Measurements from ENCODE around the gene TNFAIP1.
A peak's percentile ranks its signal among the peaks of the same experiment; 100 is the strongest.

Gene TNFAIP1

GRCh38 chr17:28370744-28371103, 35.2 kb downstream of the TNFAIP1 start:
- in situ Hi-C loops (cut with HindIII; ENCODE audit: low sequenced_read_pairs) = no loop called here
- peak overlapping the region; percentile 66 for H3K4me3 ChIP-seq (ENCODE audit: low read depth, low read length)

GRCh38 chr17:28371245-28372202, 36.0 kb downstream of the TNFAIP1 start, which contains the start of gene SARM1:
Gene SARM1 (plus strand): TSS chr17:28371694. CDS start chr17:28372033, 339 bp downstream.
- peak within 1 kb of the TSS; percentile 66 for H3K4me3 ChIP-seq (ENCODE audit: low read depth, low read length)
- TF ChIP-seq CTCF (IDR thresholded peaks at IDR 0.05; ENCODE audit: low read depth, low read length, missing control alignments) = no peak
- peak; percentile 74 for DNase-seq (ENCODE audit: low read depth)
- in situ Hi-C loops (cut with HindIII; ENCODE audit: low sequenced_read_pairs) = no loop called here

More at GRCh38 chr17:28370744-28371103, 35.2 kb downstream of the TNFAIP1 start:
- no peak for TF ChIP-seq CTCF (IDR thresholded peaks at IDR 0.05; ENCODE audit: low read depth, low read length, missing control alignments)
- no peak for DNase-seq (ENCODE audit: low read depth)

- DNase-seq (ENCODE audit: low read depth) = no peak
- in situ Hi-C loops (cut with HindIII; ENCODE audit: low sequenced_read_pairs) = no loop called here
- peak overlapping the region; percentile 66 for H3K4me3 ChIP-seq (ENCODE audit: low read depth, low read length)
- TF ChIP-seq CTCF (IDR thresholded peaks at IDR 0.05; ENCODE audit: low read depth, low read length, missing control alignments) = no peak
Observed at GRCh38 chr17:28372203-28372944, 36.8 kb downstream of the TNFAIP1 start.

GRCh38 chr17:28372945-28373274, 37.3 kb downstream of the TNFAIP1 start:
- in situ Hi-C loops (cut with HindIII; ENCODE audit: low sequenced_read_pairs) = no loop called here

GRCh38 chr17:28379814-28380801, 44.5 kb downstream of the TNFAIP1 start:
- TF ChIP-seq CTCF (IDR thresholded peaks at IDR 0.05; ENCODE audit: low read depth, low read length, missing control alignments) = no peak
- H3K4me3 ChIP-seq (ENCODE audit: low read depth, low read length) = no peak overlapping the region
- in situ Hi-C loops (cut with HindIII; ENCODE audit: low sequenced_read_pairs) = no loop called here
- no peak for DNase-seq (ENCODE audit: low read depth)

More at GRCh38 chr17:28372945-28373274, 37.3 kb downstream of the TNFAIP1 start:
- DNase-seq (ENCODE audit: low read depth) = no peak
- no peak for TF ChIP-seq CTCF (IDR thresholded peaks at IDR 0.05; ENCODE audit: low read depth, low read length, missing control alignments)
- peak overlapping the region; percentile 66 for H3K4me3 ChIP-seq (ENCODE audit: low read depth, low read length)

Measured in astrocyte of the cerebellum (primary cell).